Measurements from ENCODE around the gene RRP36. TPM values are rescaled to one million over a fixed set of nuclear protein-coding genes. Genes with fewer than 3 reads are reported as not detected.
"Not testable (repeated sequence)": the region's sequence is repeated elsewhere in the genome, so short reads cannot be mapped to it uniquely, and the experiment has no call there.

RRP36 gene
- total RNA-seq, 1 experiment from 2014 or later: 106 TPM

DNA sequence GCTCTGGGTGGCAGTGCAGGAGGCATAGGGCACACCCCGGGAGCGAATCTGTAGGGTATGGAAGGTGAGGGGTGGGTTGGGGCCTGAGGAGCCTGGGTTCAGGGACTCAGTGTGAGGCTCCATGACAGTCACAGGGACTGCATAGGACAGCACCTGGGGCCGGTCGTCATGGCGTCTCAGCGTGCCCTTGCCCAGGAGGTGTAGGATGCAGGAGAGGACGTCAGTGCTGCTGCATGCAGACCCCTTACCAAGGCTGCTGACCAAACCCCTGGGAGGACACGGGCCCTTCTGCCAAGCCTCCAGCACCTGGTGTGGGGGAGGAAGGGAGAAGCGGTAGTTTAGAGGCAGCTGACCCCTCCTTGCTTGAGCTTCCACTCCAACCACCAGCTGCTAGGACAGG, 16.3 kb downstream of the RRP36 start:
- Histone ChIP-seq H3K27me3 (ENCODE audit: control insufficient read depth, insufficient read depth, low read length) (no peaks in the 10 kb centered on the region), H3K36me3 (replicated peaks; ENCODE audit: control insufficient read depth, insufficient read depth, low read length) (peaks cover 24% of the 10 kb centered on the region), H3K4me3 (ENCODE audit: insufficient read depth, low read depth, low read length) (no peak overlapping the region)

DNA sequence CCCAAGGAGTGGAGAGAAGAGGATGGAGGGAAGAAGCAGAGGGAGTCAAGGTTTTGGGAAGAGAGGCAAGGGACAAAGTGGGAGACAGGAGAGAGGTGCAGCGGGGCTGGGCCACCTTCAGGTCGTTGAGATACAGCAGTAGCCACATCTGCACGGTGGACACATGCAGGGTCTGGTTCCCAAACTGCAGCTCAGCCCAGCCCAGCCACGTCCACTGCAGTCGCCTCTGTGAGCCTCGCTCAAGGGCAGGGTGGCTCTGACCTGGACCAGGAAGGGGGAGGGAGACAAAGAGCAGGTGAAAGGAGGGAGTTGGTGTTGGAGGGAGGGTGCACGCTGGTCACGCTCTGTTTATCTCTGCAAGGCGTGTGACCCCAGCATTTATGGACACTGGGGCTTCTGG, 17.3 kb downstream of the RRP36 start:
- Histone ChIP-seq H3K27me3 (ENCODE audit: control insufficient read depth, insufficient read depth, low read length) (no peaks in the 10 kb centered on the region), H3K4me3 (ENCODE audit: insufficient read depth, low read depth, low read length) (no peak overlapping the region), H3K36me3 (replicated peaks; ENCODE audit: control insufficient read depth, insufficient read depth, low read length) (peaks cover 24% of the 10 kb centered on the region)
- no peak for DNase-seq

More for the DNA sequence above, 16.3 kb downstream of the RRP36 start:
- no peak for DNase-seq

DNA sequence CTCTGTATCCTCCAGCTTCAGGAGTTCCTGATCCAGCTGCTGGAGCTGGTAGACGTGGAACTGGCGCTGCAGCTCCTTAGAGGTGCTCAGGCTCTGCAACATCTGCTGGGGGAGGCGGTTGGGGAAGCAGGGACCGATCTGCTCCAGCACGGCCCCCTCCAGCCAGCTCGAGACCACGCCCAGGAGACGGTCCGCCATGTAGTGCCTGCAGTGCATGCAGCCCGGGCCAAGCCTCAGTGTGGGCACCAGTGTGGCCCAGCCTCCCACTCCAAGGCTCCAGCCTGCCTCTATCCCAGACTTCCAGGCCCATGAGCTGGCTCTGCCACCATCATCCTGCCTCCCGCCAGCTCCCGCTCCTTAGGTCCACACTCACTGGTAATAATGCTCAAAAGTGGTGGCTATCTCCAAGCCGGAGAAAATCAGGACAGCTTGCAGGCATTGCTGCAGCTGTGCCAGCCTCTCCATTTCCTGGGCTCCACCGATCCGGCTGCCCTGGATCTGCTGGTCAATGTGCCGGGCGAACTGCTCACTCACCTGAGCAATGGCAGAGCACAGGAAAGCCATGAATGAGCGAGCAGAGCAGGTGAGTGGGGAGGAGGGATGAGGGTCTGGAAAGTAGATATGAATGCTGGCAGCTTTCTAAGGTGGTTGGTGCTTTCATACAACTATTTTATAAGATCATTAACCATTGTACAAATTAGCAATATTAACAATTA, 19.3 kb downstream of the RRP36 start:
- peaks cover 23% of the 10 kb centered on the region for H3K36me3 ChIP-seq (replicated peaks; ENCODE audit: control insufficient read depth, insufficient read depth, low read length)
- DNase-seq: no peak

DNA sequence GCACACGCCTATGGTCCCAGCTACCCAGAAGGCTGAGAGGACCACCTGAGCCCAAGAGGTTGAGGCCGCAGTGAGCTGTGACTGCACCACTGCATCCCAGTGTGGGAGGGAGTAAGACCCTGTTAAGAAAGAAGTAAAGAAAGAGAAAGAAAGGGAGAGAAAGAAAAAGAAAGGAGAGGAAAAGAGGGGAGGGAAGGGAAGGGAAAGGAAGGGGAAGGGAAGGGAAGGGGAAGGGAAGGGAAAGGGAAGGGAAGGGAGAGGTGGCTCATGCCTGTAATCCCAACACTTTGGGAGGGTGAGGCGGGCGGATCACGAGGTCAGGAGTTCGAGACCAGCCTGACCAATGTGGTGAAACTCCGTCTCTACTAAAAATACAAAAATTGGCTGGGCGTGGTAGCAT, 20.1 kb downstream of the RRP36 start:
- not testable (repeated sequence) for H3K27me3 ChIP-seq (ENCODE audit: control insufficient read depth, insufficient read depth, low read length); DNase-seq; H3K4me3 ChIP-seq (ENCODE audit: insufficient read depth, low read depth, low read length)
- peaks cover 24% of the 10 kb centered on the region for H3K36me3 ChIP-seq (replicated peaks; ENCODE audit: control insufficient read depth, insufficient read depth, low read length)

More for the DNA sequence above, 19.3 kb downstream of the RRP36 start:
- H3K27me3 ChIP-seq (ENCODE audit: control insufficient read depth, insufficient read depth, low read length): no peaks in the 10 kb centered on the region
- no peak overlapping the region for H3K4me3 ChIP-seq (ENCODE audit: insufficient read depth, low read depth, low read length)

DNA sequence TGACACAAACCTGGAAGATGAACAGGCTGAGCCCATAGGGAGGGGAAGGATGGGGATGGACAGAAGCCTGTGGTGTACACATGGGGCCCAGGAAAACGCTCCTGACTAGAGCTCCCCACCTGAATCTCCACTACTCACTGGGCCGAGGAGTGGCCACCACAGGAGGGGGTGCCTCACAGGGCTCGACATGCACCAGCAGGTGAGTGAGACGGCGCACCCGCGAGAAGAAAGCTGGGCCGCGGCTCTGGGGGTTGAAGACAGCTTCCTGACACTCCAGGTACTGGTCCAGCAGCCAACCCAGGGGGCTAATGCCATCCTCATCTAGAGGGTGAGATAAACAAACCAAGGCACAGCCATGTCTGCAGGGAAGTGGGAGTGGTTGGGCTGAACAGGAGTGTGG, 21.9 kb downstream of the RRP36 start:
- DNase-seq: no peak
- Histone ChIP-seq H3K27me3 (ENCODE audit: control insufficient read depth, insufficient read depth, low read length) (no peaks in the 10 kb centered on the region), H3K36me3 (replicated peaks; ENCODE audit: control insufficient read depth, insufficient read depth, low read length) (peaks cover 23% of the 10 kb centered on the region), H3K4me3 (ENCODE audit: insufficient read depth, low read depth, low read length) (no peak overlapping the region)

DNA sequence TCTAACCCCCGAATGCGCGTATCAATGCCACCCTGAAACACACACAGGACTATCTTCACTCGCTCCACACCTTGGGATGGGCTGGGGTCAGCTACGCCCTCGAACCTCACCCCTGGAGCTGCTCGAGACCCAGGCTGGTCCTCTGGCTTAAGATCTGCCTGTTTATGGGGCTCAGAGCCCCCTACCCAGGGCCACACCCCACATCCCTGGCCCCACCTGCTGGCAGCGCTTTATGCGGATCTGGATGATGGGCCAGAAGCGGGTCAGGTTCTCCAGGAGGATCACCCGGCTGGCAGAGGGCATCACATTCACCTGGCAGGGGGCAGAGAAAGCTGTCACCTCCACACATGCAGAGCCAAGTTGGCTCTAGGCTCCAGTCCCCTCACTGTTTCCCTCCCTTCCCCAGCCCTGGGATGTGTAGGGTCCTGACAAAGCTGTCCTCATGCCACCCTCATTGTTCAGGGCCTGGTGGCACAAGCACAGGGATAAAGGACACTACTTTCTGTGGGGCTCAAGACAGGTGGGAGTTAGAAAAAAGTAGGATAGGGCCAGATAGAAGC, 24.0 kb downstream of the RRP36 start:
- no peak for DNase-seq
- peaks cover 29% of the 10 kb centered on the region for H3K36me3 ChIP-seq (replicated peaks; ENCODE audit: control insufficient read depth, insufficient read depth, low read length)
- no peak overlapping the region for H3K4me3 ChIP-seq (ENCODE audit: insufficient read depth, low read depth, low read length)
- no peaks in the 10 kb centered on the region for H3K27me3 ChIP-seq (ENCODE audit: control insufficient read depth, insufficient read depth, low read length)

DNA sequence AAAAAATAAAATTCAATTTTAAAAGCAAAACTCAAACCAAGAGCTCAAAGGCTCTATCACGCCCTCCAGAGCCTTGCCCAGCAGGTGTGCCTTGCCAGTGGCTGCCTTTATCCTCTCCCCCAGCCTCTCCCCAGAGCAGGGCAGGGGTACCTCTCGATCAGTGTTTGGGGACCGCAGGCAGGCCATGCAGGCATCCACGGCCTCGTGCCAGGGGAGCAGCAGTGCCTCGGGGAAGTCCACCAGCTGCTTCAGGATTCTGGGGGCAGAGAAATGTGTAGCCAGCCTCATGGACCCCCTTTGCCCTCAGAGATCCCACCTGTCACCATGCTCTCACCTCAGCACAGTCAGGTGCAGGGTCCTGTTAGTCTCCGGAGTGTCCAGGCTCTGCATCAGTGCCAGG, 26.6 kb downstream of the RRP36 start:
- Histone ChIP-seq H3K36me3 (replicated peaks; ENCODE audit: control insufficient read depth, insufficient read depth, low read length) (peaks cover 30% of the 10 kb centered on the region), H3K27me3 (ENCODE audit: control insufficient read depth, insufficient read depth, low read length) (no peaks in the 10 kb centered on the region), H3K4me3 (ENCODE audit: insufficient read depth, low read depth, low read length) (no peak overlapping the region)
- DNase-seq: no peak

DNA sequence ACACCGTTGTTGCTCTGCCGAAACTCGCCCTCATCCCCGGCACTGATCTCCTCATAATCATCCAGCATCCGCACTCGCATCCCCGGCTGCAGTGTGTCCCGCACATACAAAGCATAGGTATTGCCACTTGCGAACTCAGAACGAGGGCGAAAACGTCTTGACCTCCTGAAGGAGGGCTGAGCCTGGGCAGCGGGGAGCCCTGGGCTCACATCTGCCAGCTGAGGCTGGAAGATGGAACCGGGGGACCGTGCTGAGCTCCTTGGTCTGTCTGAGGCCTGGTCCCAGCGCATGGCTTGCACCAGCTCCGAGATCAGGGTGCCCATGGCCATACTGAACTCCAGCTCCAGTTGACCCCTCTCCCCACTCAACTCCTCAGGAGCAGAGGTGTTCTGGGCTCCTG, 29.6 kb downstream of the RRP36 start:
- no peak overlapping the region for H3K4me3 ChIP-seq (ENCODE audit: insufficient read depth, low read depth, low read length)
- peaks cover 27% of the 10 kb centered on the region for H3K36me3 ChIP-seq (replicated peaks; ENCODE audit: control insufficient read depth, insufficient read depth, low read length)
- no peak for DNase-seq
- no peaks in the 10 kb centered on the region for H3K27me3 ChIP-seq (ENCODE audit: control insufficient read depth, insufficient read depth, low read length)

DNA sequence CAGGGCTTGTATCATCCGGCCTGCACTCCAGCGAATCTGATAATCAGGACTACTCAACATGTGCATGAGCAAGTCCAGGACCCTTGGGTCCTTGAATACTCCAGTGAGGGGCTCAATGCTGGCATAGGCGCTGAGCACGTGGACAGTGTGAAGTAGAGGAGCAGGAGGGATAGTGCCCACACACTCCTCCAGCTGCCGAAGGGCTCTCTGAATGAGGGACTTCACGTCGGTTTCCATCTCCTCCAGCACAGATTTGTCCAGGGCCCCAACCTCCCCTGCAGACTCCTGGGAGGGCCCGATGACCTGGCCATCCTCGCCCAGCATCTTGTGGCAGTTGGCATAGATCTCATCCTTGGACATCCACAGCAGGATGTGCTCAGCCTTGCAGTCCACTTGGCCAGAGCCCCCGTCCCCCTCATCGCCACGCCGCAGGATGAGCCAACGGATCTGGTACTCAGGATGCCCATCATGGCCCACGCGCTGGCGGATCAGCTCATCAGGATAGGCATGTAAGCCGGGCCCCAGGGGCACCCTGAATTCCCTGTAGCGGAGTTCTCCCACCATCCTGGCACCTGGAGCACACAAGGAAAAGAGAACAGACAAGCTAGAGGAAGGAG, 30.9 kb downstream of the RRP36 start:
- no peak overlapping the region; the same call in 1 of the 2 replicates for H3K4me3 ChIP-seq (ENCODE audit: insufficient read depth, low read depth, low read length)
- H3K36me3 ChIP-seq (replicated peaks; ENCODE audit: control insufficient read depth, insufficient read depth, low read length): peaks cover 23% of the 10 kb centered on the region
- DNase-seq: no peak
- H3K27me3 ChIP-seq (ENCODE audit: control insufficient read depth, insufficient read depth, low read length): no peaks in the 10 kb centered on the region

DNA sequence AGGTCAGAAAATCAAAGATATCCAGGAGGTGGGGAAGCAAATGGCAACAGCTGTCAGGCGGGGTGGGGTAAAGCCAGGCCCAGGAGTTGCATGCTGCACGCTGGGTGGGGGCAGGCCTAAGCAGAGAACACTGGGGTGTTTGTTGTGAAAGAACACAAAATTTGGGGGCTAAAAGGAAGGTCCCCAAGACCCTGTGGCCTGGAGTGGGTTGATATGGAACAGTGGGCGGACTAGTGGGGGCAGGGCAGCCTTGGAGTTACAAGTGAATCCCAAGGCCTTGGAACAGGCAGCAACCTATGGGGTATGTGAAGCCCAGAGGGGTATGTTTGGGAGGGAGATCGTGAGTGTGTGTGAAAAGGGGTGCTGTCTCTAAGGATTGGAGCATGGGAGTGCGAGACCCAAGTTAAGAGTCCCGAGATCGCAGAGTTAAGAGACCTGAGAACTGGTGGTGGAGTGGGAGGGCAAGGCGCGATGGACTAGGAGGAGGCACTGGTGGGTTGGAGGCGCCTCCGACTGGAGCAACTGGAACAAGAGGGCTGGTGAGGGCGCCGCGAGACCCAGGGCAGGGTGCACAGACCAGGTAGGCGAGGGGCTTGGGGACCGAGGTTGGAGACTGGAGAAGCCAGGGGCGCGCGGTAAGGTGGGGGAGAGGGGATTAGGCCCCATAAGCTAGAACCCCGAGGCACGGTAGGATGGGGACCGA, 31.6 kb downstream of the RRP36 start:
- peaks cover 25% of the 10 kb centered on the region for H3K36me3 ChIP-seq (replicated peaks; ENCODE audit: control insufficient read depth, insufficient read depth, low read length)
- H3K4me3 ChIP-seq (ENCODE audit: insufficient read depth, low read depth, low read length): peak overlapping the region; percentile 90
- DNase-seq: peak; percentile 56
- H3K27me3 ChIP-seq (ENCODE audit: control insufficient read depth, insufficient read depth, low read length): no peaks in the 10 kb centered on the region

DNA sequence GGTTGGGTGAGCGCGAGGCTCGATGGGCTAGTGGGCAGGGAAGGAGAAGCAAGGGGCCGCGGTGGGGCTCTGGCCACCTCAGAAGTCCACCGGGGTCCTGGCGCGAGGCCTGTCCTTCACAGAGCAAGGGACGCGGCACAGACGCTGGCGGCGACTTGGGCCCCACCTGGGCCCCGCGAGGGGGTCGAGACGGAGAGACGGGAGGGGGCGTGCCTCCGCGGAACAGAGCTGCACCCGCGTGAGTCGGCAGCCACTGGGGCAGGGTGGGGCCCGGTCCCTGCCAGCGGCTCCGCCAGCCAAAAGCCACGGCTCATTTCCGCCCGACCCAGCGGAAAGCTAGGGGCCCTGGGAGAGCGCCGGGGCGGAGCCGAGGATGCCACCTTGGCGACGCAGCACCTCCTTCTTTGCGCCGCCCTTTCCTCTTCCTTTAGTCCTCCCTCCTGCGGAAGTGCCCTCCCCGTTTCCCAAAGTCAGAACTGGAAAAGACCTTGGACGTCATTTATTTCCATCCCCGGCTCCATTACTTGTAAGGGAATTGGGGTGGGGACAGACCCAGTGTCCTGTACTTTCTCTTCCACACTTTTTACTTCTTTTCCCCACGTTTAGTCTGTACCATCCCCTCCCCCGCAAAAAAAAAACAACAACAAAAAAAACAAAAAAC, 32.3 kb downstream of the RRP36 start, which contains the start of gene CUL7:
Gene CUL7, minus strand, starts transcription at position 307 of the 661 bp plus-strand sequence. CDS start 1,063 bp downstream, outside the sequence.
- Histone ChIP-seq H3K36me3 (replicated peaks; ENCODE audit: control insufficient read depth, insufficient read depth, low read length) (peaks cover 20% of the 10 kb centered on the region), H3K4me3 (ENCODE audit: insufficient read depth, low read depth, low read length) (peak within 1 kb of the TSS; percentile 90), H3K27me3 (ENCODE audit: control insufficient read depth, insufficient read depth, low read length) (no peaks in the 10 kb centered on the region)
- DNase-seq: peak; percentile 99

DNA sequence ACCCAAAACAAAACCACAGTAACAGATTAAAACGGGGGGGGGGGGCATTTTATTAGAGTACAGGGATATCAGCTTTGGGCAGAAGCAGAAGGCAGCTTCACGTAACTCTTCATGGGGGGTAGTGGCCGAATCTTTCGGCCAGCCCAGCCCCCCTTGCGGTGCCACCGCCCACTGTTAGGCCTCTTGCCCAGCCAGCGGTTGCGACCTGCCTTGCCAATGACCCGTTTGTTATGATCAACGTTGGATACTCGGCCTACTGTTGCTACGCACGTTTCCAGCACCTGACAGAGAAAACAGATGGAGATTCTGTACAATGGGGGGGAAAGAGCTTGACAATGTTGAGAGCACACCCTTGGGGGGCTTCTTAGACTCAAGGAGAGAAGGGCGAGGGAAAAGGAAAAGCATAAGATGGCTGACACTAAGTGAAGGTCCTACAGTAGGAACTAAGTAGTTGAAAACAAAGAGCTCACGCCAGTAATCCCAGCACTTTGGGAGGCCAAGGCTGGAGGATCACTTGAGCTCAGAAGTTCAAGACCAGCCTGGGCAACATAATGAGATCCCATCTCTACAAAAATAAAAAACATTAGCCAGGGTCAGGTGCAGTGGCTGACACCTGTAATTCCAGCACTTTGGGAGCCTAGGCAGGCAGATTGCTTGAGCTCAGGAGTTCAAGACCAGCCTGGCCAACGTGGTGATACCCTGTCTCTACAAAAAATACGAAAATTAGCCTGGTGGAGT, 33.0 kb downstream of the RRP36 start:
- no peaks in the 10 kb centered on the region for H3K27me3 ChIP-seq (ENCODE audit: control insufficient read depth, insufficient read depth, low read length)
- peaks cover 19% of the 10 kb centered on the region for H3K36me3 ChIP-seq (replicated peaks; ENCODE audit: control insufficient read depth, insufficient read depth, low read length)
- peak; percentile 72 for DNase-seq
- H3K4me3 ChIP-seq (ENCODE audit: insufficient read depth, low read depth, low read length): peak overlapping the region; percentile 90; the same call in 1 of the 2 replicates

DNA sequence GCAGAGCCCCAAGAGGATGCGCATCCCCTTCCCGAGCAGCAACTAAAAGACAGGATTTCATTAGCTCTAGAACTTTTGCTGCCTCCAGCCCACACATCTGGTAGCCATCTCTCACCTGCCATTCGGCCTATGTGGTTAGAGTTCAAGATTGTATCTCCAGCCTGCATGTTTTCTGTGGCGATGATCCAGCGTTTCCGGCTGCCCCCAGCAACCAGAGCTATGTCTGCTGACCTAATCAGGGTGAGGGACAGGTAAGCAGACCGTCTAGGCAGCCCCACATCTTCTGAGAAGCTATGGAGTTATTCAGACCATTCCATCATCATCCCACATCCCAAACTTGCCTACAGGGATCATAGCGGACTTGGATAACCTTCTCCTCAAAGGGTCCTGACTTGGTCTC, 34.5 kb downstream of the RRP36 start:
- DNase-seq: no peak
- H3K27me3 ChIP-seq (ENCODE audit: control insufficient read depth, insufficient read depth, low read length): no peaks in the 10 kb centered on the region
- no peak overlapping the region for H3K4me3 ChIP-seq (ENCODE audit: insufficient read depth, low read depth, low read length)

DNA sequence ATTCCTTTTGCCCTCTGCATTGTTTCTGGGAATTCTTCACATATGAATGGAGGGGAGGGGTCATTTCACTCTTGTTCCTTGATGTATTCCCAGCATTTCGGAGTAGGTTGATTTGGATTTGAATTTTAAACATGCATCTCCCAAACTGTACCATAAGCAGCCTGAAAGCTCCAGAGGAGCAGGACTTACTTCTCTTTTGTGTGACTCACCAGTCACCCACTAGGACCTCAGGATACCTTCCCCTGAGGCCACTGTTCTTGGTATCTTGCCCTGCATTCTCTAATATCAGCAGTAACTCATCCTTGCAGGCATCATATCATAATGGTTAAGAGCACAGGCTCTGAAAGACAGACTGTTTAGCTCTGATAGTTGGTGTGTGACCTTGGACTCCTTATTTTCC, 37.1 kb downstream of the RRP36 start:
- Histone ChIP-seq H3K27me3 (ENCODE audit: control insufficient read depth, insufficient read depth, low read length) (no peaks in the 10 kb centered on the region), H3K4me3 (ENCODE audit: insufficient read depth, low read depth, low read length) (peak overlapping the region; percentile 79), H3K36me3 (replicated peaks; ENCODE audit: control insufficient read depth, insufficient read depth, low read length) (peaks cover 5% of the 10 kb centered on the region)
- no peak for DNase-seq

More for the DNA sequence above, 34.5 kb downstream of the RRP36 start:
- peaks cover 10% of the 10 kb centered on the region for H3K36me3 ChIP-seq (replicated peaks; ENCODE audit: control insufficient read depth, insufficient read depth, low read length)

All from H7 (cell line).